ENCODE results near the gene TMEM178A.
"Not testable (repeated sequence)": the region's sequence is repeated elsewhere in the genome, so short reads cannot be mapped to it uniquely, and the experiment has no call there.

The TMEM178A gene

DNA sequence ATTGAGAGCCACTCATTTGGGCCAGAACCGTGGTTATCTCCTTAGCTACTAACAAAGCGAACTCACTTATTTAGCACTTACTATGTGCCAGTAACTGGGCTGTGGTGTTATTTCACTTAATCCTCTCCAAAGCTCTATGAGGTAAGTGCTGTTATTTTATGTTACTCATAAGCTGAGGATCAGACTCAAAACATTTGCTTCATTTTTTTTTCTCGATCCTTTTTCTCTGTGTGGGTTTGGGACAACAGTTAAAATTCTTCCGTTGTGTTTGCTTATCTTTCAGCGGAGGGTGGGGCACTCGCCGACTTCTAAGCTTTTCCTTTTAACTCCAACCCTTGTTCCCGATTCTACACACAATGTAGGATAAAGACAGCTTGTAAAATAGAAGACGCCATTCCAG is 52.8 kb downstream of the TMEM178A start:
- DNase-seq: no peak

DNA sequence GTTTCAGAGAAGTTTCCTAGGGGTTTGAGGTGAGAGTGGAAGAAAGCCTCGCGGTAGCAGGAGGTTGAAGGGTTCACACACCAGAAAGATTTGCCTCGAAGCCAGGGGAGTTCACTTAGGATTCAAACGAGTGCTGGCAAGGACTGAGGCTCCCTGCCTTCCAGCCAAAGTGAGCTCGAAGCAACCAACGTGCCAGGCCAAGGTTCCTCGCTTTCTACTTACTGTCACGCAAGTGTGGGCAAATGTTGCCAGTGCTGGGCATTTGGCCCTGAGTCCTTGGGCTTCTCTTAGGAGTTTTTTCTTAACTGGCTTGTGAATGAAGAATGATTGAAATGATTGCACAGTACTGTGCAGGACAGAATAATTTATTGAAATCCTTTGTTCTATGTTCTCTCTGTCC is 53.6 kb downstream of the TMEM178A start:
- DNase-seq: no peak

DNA sequence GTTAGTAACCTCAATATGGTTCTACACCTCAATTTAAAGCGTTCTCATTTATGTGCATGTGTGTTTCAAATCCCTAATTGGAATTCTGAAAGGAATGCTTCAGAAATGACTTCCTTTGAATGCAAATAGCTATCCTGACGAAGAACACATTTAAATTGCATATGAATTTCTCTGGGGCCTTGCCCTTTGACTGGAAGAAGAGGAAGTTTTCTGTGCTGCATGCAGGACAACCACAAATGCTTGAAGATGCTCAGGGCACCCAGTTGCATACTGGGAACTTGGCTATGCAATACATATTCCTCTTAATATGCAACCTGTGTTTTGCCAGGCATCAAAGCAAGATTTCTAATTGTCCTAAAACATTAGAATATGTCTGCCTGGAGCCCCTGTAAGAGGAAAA is 55.3 kb downstream of the TMEM178A start:
- DNase-seq: no peak

DNA sequence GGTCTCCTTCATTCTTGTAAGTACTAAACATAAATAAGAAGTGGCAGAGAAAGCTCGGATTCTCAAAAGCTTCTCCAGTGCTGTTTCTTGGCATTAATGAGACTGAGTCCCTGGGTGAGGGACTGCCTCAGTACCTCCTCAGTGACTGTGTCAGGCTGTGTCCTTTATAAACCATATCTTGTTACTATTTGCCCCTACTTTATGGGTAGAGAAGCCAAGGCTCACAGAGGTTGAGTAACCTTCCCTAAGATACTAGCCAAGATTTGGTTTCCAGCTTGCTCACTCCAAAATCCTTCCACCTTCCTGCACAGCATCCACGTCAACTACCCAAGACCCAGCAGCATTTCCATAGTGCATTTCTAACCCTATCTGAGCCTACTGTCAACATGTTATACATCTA is 57.8 kb downstream of the TMEM178A start:
- DNase-seq: no peak

DNA sequence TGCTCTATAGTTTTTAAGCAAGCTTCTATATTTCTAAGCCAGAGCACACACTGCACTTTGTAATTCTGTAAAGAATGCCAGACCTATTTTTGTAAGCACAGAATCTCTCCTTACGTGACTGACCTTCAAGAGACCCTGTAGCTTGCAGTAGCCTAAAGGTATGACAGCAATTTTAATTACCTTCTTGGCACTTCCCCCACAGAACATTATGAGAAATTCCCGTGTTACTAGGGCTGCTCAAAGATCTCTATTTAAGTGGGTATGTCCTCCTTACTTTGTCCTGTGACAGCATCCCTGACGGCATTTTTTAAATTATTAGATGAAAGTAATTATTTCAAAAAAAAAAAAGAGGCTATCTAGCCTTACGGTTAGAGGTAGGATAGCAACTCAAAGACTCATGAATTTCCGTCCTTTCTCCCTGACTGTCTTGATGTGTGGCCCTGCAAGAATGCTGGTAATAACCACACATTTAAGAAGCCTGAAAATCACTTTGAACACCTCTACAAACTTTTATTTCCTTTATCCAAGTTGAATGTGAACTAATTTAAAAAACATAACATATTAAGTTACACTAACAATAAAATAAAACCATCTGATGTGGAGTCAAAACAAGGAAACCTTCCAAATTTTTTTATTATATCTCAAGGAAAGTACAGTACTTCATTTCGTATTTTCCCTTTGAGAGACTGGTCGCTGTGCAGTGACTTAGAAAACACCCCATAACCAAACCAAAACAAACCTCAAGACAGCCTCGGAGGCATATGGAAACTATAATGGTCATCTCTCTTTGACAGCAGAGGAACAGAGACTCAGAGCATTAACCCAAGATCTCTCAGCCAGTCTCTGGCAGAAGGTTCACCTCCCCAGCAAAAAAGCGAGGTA is 58.5 kb downstream of the TMEM178A start:
- no peak for DNase-seq

GRCh38 chr2:39724828-39725144 is 59.1 kb downstream of the TMEM178A start:
- DNase-seq: no peak

DNA sequence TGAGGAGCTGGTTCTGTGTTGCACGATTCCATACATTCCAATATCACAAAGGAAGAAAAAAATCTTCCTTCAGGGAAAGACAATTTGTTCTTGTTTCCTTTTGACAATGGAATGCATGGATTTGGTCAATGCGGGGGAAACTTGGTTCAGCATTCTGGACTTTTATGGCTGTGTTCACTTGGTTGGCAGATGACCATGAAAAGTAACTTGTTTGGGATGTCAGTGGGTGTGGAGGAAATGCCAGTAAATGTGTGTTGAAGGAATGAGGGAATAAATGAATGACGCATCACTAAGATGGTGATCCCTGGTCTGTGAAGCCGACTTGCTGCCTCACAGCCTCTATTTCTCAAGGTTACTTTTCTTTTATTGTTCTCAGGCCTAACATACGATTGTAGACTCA is 59.7 kb downstream of the TMEM178A start:
- no peak for DNase-seq

DNA sequence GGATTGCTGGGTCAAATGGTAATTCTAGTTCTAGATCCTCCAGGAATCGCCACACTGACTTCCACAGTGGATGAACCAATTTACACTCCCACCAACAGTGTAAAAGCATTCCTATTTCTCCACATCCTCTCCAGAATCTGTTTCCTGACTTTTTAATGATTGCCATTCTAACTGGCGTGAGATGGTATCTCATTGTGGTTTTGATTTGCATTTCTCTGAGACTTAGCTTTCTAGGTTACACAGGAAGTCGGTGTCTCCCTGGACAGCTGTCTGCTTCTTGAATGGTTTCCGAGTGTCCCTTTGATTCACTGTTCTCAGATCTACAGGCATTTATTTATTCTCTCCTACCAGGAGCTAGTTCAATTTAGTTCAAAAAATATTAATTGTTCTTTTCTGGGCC is 62.4 kb downstream of the TMEM178A start:
- not testable (repeated sequence) for DNase-seq

DNA sequence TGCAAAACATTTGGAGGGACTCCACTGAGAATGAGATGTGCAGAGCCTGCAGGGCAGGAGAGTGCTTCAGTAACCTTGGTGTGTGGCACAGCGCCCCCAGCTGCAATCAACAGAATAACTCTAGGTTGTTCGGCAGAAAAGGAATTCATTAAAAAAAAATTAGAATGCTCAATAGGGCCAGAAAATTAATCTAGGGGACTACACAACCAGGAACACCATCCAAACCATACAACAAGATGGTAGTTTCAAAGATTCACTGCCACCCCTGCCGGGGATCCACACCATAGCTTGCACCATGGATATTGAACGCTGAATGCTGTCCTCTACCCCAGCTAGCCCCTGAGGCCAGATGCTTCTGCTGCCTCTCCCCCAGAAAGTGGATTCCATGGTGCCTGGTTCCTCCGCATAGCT is 63.2 kb downstream of the TMEM178A start:
- no peak for DNase-seq

GRCh38 chr2:39730276-39730675 is 64.6 kb downstream of the TMEM178A start:
- DNase-seq: no peak

- DNase-seq: no peak
Observed at GRCh38 chr2:39730685-39731302, 65.1 kb downstream of the TMEM178A start.

DNA sequence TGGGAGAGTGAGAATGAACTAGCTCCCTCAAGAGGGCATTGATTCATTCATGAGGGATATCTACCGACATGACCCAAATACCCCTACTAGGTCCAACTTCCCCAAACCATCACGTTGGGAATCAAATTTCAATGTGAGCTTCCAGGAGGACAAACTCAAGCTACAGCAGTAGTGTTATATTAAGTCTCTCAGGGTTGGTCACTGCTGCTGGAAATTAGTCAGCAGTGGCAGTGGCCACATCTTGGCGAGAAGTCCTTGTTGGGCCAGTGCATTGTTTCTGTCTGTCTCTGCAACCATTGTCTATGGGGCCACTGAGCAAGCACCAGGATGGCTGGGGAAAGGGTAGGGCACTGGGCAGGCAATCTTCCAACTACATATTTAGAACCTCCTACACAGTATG is 65.8 kb downstream of the TMEM178A start:
- DNase-seq: no peak

- DNase-seq: no peak
Observed at GRCh38 chr2:39732482-39732881, 66.8 kb downstream of the TMEM178A start.

- no peak for DNase-seq
Observed at GRCh38 chr2:39733070-39733674, 67.5 kb downstream of the TMEM178A start.

DNA sequence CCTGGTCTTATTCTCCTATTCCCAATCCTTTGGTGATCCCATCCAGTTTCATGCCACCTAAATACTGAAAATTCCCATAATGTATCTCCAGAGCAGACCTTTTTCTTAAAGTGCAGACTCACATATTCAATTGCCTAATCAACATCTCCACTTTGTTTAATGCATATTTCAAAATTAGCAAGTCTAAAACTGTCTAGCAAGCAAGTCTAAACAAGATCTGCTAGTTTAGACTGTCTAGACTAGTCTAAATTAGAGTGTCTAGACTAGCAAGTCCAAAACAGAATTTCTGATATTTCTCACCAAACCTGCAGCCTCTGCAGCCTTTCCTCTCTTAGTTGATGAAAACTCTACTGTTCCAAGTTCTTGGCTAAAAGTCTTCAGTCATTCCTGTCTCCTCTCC is 68.7 kb downstream of the TMEM178A start:
- DNase-seq: no peak

DNA sequence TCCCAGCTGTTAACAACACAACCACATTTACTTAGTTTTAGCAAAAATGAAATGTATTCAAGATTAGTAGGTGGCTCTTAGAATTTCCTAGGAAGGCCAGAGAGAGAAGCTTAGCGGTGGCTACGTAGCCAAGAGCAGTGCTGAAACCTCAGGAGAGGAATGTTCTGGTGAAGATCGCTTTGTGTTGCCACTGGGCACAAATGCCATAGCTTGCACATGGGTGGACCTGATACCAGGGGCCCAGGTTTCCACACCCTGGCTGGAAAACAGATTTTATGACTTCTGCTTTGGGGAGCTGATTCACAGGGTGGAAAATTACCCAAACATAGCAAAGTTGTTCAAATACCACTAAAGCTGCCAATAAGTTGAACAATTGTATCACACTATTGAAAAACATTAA is 69.9 kb downstream of the TMEM178A start:
- no peak for DNase-seq

GRCh38 chr2:39736640-39737039 is 70.9 kb downstream of the TMEM178A start:
- DNase-seq: no peak

DNA sequence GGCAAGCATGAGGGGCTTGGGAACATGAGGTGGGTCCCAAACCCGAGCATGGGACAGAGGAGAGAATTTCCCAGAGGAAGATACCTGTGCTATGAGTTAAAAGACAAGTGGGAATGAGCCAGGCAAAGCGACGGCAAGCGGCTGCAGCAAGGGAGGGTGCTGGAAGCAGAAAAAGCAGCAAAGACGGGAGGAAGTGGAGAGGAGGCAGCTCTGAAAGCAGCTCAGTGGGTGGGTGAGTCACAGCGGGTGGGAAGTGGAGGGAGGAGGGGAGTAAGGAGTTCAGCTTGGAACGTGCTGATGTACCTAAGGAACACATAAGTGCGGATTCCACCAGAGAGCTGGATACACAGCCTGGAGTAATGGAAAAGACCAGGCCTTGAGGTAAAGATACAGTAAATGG is 71.9 kb downstream of the TMEM178A start:
- no peak for DNase-seq

- DNase-seq: no peak
Observed at GRCh38 chr2:39738936-39739335, 73.2 kb downstream of the TMEM178A start.

- no peak for DNase-seq
Observed at GRCh38 chr2:39739386-39739785, 73.7 kb downstream of the TMEM178A start.

- DNase-seq: no peak
Observed at GRCh38 chr2:39741871-39742270, 76.2 kb downstream of the TMEM178A start.

DNA sequence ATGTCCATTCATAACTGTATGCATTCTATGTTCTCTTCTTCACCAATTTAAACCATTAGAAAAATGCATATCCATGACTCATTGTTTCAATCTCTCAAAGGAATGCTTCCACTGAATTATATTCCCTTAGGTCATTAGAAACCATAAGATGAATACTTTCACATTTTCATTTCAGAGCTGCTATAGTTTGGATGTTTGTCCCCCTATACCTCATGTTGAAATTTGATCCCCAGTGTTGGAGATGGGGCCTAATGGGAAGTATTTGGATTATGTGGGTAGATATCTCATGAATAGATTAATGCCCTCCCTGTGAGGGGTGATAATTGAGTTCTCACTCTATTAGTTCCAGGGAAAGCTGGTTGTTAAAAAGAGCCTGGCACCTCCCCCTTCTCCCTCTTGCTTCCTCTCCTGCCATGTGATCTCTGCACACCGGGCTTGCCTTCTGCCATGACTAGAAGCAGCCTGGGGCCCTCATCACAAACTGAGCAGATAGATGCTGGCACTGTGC is 77.6 kb downstream of the TMEM178A start:
- DNase-seq: no peak

DNA sequence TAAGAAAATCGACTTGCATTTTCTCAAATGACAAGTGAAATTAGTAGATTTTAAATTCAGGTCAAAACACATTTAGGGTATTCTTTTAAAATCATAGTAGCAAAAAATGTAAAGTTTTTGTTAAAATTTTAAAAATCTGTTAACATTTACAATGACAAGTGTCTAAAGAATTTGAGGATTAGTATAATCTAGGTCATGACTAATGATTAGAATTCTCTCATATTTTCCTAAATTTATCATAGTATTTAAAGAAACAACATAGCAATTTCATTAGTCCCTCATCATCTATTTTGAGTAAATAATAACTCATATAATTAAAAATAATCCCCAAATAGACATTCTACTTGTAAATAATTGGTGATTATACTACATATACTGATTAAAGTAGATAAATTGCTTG is 89.7 kb downstream of the TMEM178A start:
- DNase-seq: no peak

DNA sequence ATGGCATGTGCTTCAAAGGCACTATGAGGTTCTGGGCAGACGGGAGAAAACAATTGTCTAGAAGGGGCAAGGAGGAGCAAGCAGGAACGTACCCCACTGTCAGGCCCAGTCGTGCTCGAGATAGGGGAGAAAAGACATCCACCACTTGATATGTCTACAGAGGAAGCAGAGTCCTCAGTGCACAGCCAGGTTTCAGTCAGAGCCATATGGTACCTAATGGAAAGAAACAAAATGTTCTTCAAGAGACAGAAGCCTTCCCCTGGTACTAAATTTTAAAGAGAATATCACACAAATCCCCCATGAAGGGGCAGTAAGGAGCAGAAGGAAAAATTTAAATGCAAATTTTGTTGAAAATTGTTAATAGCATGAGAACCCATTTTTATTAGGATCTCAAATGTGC is 91.4 kb downstream of the TMEM178A start:
- DNase-seq: no peak

Measured in CD4-positive, alpha-beta T cell treated with Interleukin-6 for 4 hours (primary cell).